Large intestine (tissue), 3 donors: ENCODE data around the gene EDA. TPM values are rescaled to one million over a fixed set of nuclear protein-coding genes. Genes with fewer than 3 reads are reported as not detected.
"Not testable (repeated sequence)": the region's sequence is repeated elsewhere in the genome, so short reads cannot be mapped to it uniquely, and the experiment has no call there.

Experiments used
- DNase-seq, 2 donors: peaks; one replicate each; pipeline versions ENCODE4 v3.0.0 to v3.0.0-alpha.2; 2013
- H3K27ac ChIP-seq: one replicate; pipeline ENCODE4 v1.5.1; 2013; ENCODE audit warnings: low read length
- H3K27me3 ChIP-seq: 2 replicates; pipeline ENCODE4 v1.6.1; 2013; ENCODE audit warnings: low read length; ENCODE audit not compliant: control insufficient read depth, insufficient read depth
- H3K36me3 ChIP-seq: 2 replicates; pipeline ENCODE4 v1.6.1; 2013; ENCODE audit warnings: low read length; ENCODE audit not compliant: control insufficient read depth, insufficient read depth
- H3K4me1 ChIP-seq: one replicate; pipeline ENCODE4 v1.6.1; 2013; ENCODE audit warnings: low read length; ENCODE audit not compliant: control insufficient read depth, insufficient read depth
- H3K4me3 ChIP-seq: one replicate; pipeline ENCODE4 v1.5.1; 2013; ENCODE audit warnings: low read length
- H3K9me3 ChIP-seq: one replicate; pipeline ENCODE4 v1.6.1; 2013; ENCODE audit warnings: mild to moderate bottlenecking, low read depth, low read length, moderate library complexity; ENCODE audit not compliant: control insufficient read depth
- WGBS: methylation state at CpG from one replicate; pipeline ENCODE4 v1.1.5; 2013; ENCODE audit warnings: low lambda C conversion rate; ENCODE audit not compliant: insufficient coverage; 5-methylcytosine and 5-hydroxymethylcytosine counted together
- polyA plus RNA-seq: library from polyadenylated mRNA; unstranded; fragments of 120-200 nt; gene quantifications from one replicate; pipeline ENCODE4 v1.2.1, GENCODE V29; 2013

Gene EDA
- polyA plus RNA-seq, 1 donor: 25.1 TPM

DNA sequence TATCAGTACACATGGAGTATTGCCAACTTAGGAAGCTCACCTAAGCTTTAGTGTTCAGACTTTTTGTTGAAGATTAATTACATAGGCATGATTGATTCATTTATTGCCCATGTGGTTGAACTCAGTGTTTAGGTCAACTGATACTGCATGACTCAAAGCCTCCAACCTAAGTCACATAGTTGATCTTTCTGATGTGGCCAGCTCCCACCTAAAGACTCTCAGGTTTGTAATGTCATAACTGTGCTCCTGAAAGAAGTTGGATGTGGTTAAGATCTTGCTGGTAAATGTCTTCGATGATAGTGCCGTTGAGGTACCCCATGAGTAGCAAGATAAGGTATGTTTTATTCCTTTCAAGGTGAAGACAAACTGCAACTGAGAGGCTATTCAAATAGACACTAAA, 192.5 kb downstream of the EDA start:
- no peaks in the 10 kb centered on the region for H3K9me3 ChIP-seq
- no peak overlapping the region for H3K4me3 ChIP-seq
- no peaks in the 10 kb centered on the region for H3K4me1 ChIP-seq
- no peak for DNase-seq
- no peaks in the 10 kb centered on the region for H3K27me3 ChIP-seq
- no peaks in the 10 kb centered on the region for H3K36me3 ChIP-seq
- no CpG with 5 or more reads among the region's 2 CpGs for WGBS
- H3K27ac ChIP-seq: no peak overlapping the region

DNA sequence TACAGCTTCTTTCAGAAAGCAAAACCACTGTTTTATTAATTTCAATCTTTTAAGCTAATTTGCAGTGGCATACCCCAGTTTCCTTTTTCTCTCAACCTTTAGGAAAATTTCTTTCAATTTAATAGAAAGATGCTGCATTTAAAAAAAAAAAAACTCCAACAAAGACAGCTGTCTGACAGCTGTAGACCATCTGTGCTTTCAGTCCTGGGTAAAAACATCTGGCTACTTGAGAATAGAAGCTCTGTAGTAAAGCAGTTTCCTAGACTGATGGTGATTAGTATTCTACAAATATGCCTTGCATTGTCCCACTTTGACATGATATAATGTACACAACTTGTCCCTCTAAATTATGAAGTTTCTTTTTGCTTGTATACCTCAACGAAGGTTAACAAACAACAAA, 197.8 kb downstream of the EDA start:
- Histone ChIP-seq H3K4me1 (no peaks in the 10 kb centered on the region), H3K36me3 (no peaks in the 10 kb centered on the region), H3K27ac (no peak overlapping the region), H3K27me3 (no peaks in the 10 kb centered on the region), H3K9me3 (no peaks in the 10 kb centered on the region), H3K4me3 (no peak overlapping the region)
- DNase-seq: no peak
- WGBS: 100% methylated on average over 1 of the region's 1 CpG

DNA sequence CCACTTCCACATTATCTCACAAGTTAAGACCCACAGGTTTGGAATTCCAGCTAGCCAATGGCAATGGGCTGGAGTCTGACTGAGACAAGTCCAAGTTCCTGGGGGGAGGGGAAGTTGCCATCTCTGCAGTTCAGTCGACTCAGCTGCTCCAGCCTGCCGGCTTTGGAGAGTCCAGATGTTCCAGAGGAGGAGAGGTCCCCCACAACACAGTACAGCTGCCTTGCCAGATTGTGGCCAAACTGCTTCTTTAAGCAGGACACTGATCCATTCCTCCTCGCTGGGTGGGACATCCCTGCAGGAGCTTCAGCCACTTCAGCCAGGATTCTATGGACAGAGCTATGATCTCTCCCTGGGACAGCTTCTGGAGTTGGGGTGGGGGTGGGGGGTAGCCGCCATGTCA, 199.2 kb downstream of the EDA start:
- no peak overlapping the region for H3K4me3 ChIP-seq

GRCh38 chrX:69815519-69815918, 199.6 kb downstream of the EDA start:
- H3K27me3 ChIP-seq: no peaks in the 10 kb centered on the region
- no peaks in the 10 kb centered on the region for H3K36me3 ChIP-seq
- no peak overlapping the region for H3K4me3 ChIP-seq
- no CpG with 5 or more reads among the region's 4 CpGs for WGBS
- no peaks in the 10 kb centered on the region for H3K4me1 ChIP-seq
- DNase-seq: no peak
- H3K27ac ChIP-seq: no peak overlapping the region
- H3K9me3 ChIP-seq: no peaks in the 10 kb centered on the region

More for the DNA sequence above, 199.2 kb downstream of the EDA start:
- H3K9me3 ChIP-seq: no peaks in the 10 kb centered on the region
- no peaks in the 10 kb centered on the region for H3K36me3 ChIP-seq
- H3K27me3 ChIP-seq: no peaks in the 10 kb centered on the region
- no peak overlapping the region for H3K27ac ChIP-seq
- no peaks in the 10 kb centered on the region for H3K4me1 ChIP-seq
- DNase-seq: no peak
- WGBS: no CpG with 5 or more reads among the region's 4 CpGs

- Histone ChIP-seq H3K27me3 (no peaks in the 10 kb centered on the region), H3K4me1 (no peaks in the 10 kb centered on the region), H3K36me3 (no peaks in the 10 kb centered on the region), H3K27ac (no peak overlapping the region), H3K9me3 (no peaks in the 10 kb centered on the region), H3K4me3 (no peak overlapping the region)
- DNase-seq: no peak
- WGBS: 100% methylated on average over 1 of the region's 3 CpGs
Observed at GRCh38 chrX:69844636-69845035, 228.7 kb downstream of the EDA start.

GRCh38 chrX:69859999-69860398, 244.1 kb downstream of the EDA start:
- DNase-seq, H3K4me1 ChIP-seq, H3K4me3 ChIP-seq, H3K36me3 ChIP-seq, H3K27me3 ChIP-seq, H3K27ac ChIP-seq, H3K9me3 ChIP-seq: not testable (repeated sequence)

DNA sequence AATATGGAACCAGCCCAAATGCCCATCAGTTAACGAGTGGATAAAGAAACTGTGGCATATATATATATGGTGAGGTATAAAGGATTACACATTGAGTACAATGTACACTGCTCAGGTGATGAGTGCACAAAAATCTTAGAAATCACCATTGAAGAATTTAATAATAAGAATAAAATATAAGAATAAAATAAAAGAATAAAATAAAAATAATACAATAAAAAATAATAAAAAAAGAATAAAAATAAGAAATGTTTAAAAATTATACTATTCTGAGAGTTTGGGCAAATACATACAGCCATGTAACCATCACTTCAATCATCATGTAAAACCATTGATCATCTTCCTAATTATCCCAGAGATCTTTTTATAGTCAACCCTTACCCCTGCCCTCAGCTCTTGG, 260.3 kb downstream of the EDA start:
- no CpG with 5 or more reads among the region's 1 CpG for WGBS
- Histone ChIP-seq H3K36me3 (no peaks in the 10 kb centered on the region), H3K4me1 (no peaks in the 10 kb centered on the region), H3K4me3 (no peak overlapping the region), H3K27me3 (no peaks in the 10 kb centered on the region), H3K27ac (no peak overlapping the region), H3K9me3 (no peaks in the 10 kb centered on the region)
- no peak for DNase-seq

- 86% methylated on average over 1 of the region's 1 CpG for WGBS
- no peak for DNase-seq
- H3K9me3 ChIP-seq: peaks cover 2% of the 10 kb centered on the region
- peaks cover 2% of the 10 kb centered on the region for H3K36me3 ChIP-seq
- H3K4me3 ChIP-seq: no peak overlapping the region
- H3K4me1 ChIP-seq: no peaks in the 10 kb centered on the region
- H3K27ac ChIP-seq: no peak overlapping the region
- H3K27me3 ChIP-seq: no peaks in the 10 kb centered on the region
Observed at GRCh38 chrX:69884210-69884609, 268.3 kb downstream of the EDA start.

GRCh38 chrX:69896046-69896445, 280.1 kb downstream of the EDA start:
- no peak overlapping the region for H3K27ac ChIP-seq
- DNase-seq: no peak
- H3K4me1 ChIP-seq: no peaks in the 10 kb centered on the region
- H3K36me3 ChIP-seq: no peaks in the 10 kb centered on the region
- no CpG with 5 or more reads among the region's 1 CpG for WGBS
- H3K27me3 ChIP-seq: no peaks in the 10 kb centered on the region
- no peaks in the 10 kb centered on the region for H3K9me3 ChIP-seq
- no peak overlapping the region for H3K4me3 ChIP-seq

DNA sequence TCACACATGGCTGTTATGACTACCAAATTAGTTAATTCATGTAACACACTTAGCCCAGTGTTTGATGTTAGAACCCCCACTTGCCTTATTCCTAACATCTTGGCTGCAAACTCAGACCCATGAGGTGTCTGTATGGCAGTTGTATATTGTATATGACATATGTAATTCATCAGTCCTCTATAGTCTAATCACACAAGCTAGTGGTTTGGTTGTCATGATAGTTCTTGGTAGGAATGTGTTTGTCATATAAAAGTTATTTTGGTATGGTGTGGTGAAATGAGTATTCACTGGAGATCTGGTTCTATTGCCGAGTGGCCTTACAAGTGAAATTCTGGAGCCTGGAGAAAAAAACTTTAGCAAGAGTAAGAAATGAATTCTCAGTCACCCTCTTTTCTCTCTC, 284.6 kb downstream of the EDA start:
- no peak overlapping the region for H3K4me3 ChIP-seq
- WGBS: no CpG with 5 or more reads among the region's 1 CpG

GRCh38 chrX:69906447-69906846, 290.5 kb downstream of the EDA start:
- no peaks in the 10 kb centered on the region for H3K4me1 ChIP-seq
- H3K9me3 ChIP-seq: no peaks in the 10 kb centered on the region
- H3K36me3 ChIP-seq: no peaks in the 10 kb centered on the region
- no peaks in the 10 kb centered on the region for H3K27me3 ChIP-seq
- H3K27ac ChIP-seq: no peak overlapping the region
- DNase-seq: no peak
- H3K4me3 ChIP-seq: no peak overlapping the region
- WGBS: no CpG with 5 or more reads among the region's 8 CpGs

More for the DNA sequence above, 284.6 kb downstream of the EDA start:
- H3K27me3 ChIP-seq: no peaks in the 10 kb centered on the region
- no peak for DNase-seq
- H3K36me3 ChIP-seq: no peaks in the 10 kb centered on the region
- H3K4me1 ChIP-seq: no peaks in the 10 kb centered on the region
- no peak overlapping the region for H3K27ac ChIP-seq
- H3K9me3 ChIP-seq: no peaks in the 10 kb centered on the region
